K562 (cell line): ENCODE data around the gene TRAF3. TPM values are rescaled to one million over a fixed set of nuclear protein-coding genes. Genes with fewer than 3 reads are reported as not detected.

Experiments used
- ATAC-seq: fragments of 200-7000 bp; cut with Tn5 transposase; 3 replicates; pipeline ENCODE4 v1.9.1; 2020; ENCODE audit warnings: moderate library complexity
- BruUV-seq: library from RNA; stranded (reverse); fragments of 400-500 nt; replicated peaks from 2 replicates; lab custom pipeline; 2021; lab: Mats Ljungman, UMichigan
- CTCF ChIA-PET: fragments of 300-600 bp; formaldehyde crosslinking; extraction: SDS; loops from one replicate; lab custom pipeline; 2021; ENCODE audit warnings: low intra/inter-chr PET ratio; lab: Yijun Ruan, JAX
- POLR2A ChIA-PET: fragments of 300-600, 350-650 bp; sonication (Branson Sonifier 250); formaldehyde crosslinking; extraction: SDS; loops from one replicate; lab custom pipeline; 2021; ENCODE audit warnings: antibody characterized with exemption, inconsistent platforms; lab: Yijun Ruan, JAX
- DNase-seq, 4 experiments: peaks; one replicate each; pipeline versions ENCODE4 v3.0.0 to v3.0.0-alpha.2; 2011 to 2018; ENCODE audit warnings: low spot score in 3 of 4, mixed read lengths in 3 of 4; ENCODE audit errors: extremely low read depth in 1 of 4
- FAIRE-seq: peaks from 2 replicates; lab custom pipeline; 2011; peaks lifted over from hg19 to GRCh38; lab: Jason Lieb, UNC
- H2AFZ ChIP-seq: 2 replicates; pipeline ENCODE4 v1.6.0; 2011; ENCODE audit warnings: low read depth, low read length, control low read depth, inconsistent platforms
- H3K27ac ChIP-seq: fragments of 200-600 bp; 3 replicates; pipeline ENCODE4 v1.8.0; 2011; ENCODE audit warnings: low read depth, mild to moderate bottlenecking, control low read depth, inconsistent platforms, low read length, moderate library complexity, mixed read lengths; ENCODE audit errors: extremely low read depth
- H3K27me3 ChIP-seq, 2 experiments: fragments of 300-600 bp in 1 of 2; 2 replicates in 1 of 2; 3 replicates in 1 of 2; pipeline versions ENCODE4 v1.6.0 to v1.8.0; 2011; ENCODE audit warnings: inconsistent platforms in 2 of 2, low read length in 2 of 2, mild to moderate bottlenecking in 1 of 2, mixed read lengths in 1 of 2, moderate library complexity in 1 of 2; ENCODE audit not compliant: control insufficient read depth in 2 of 2, insufficient read depth in 2 of 2
- H3K36me3 ChIP-seq: fragments of 300-600 bp; 3 replicates; pipeline ENCODE4 v1.8.0; 2011; ENCODE audit warnings: mild to moderate bottlenecking, low read length, inconsistent platforms; ENCODE audit not compliant: control insufficient read depth, insufficient read depth
- H3K4me1 ChIP-seq, 2 experiments: fragments of 200-600 bp in 1 of 2; replicated peaks in 1 of 2; 2 replicates in 1 of 2; 3 replicates in 1 of 2; pipeline versions ENCODE4 v1.5.1 to v1.8.0; 2011; ENCODE audit warnings: inconsistent platforms in 2 of 2, low read length in 2 of 2, mild to moderate bottlenecking in 1 of 2, mixed read lengths in 1 of 2, moderate library complexity in 1 of 2; ENCODE audit not compliant: control insufficient read depth in 2 of 2, insufficient read depth in 2 of 2
- H3K4me2 ChIP-seq: 2 replicates; pipeline ENCODE4 v1.6.1; 2011; ENCODE audit warnings: low read length, control low read depth, inconsistent platforms, mixed read lengths; ENCODE audit not compliant: insufficient read depth
- H3K4me3 ChIP-seq: fragments of 200-600 bp; sonication (generic), shearing (Covaris generic); 2 replicates; pipeline ENCODE4 v1.5.1; 2016; ENCODE audit warnings: control low read depth, inconsistent platforms
- H3K79me2 ChIP-seq: fragments of 200-600 bp; 3 replicates; pipeline ENCODE4 v1.8.0; 2011; ENCODE audit warnings: low read length, inconsistent platforms; ENCODE audit not compliant: control insufficient read depth, insufficient read depth
- H3K9ac ChIP-seq, 2 experiments: 2 replicates each; pipeline versions ENCODE4 v1.6.0 to v1.6.1; 2011; ENCODE audit warnings: low read depth in 2 of 2, low read length in 2 of 2, control low read depth in 1 of 2, inconsistent platforms in 1 of 2, mild to moderate bottlenecking in 1 of 2, mixed read lengths in 1 of 2; ENCODE audit not compliant: insufficient read depth in 1 of 2
- H3K9me1 ChIP-seq: one replicate; pipeline ENCODE4 v1.6.0; 2011; ENCODE audit warnings: inconsistent platforms, mild to moderate bottlenecking, low read length, moderate library complexity; ENCODE audit not compliant: control insufficient read depth, insufficient read depth
- H3K9me3 ChIP-seq: replicated peaks from 2 replicates; pipeline ENCODE4 v1.5.1; 2011; ENCODE audit warnings: low read depth, low read length, inconsistent platforms; ENCODE audit not compliant: control insufficient read depth, insufficient read depth
- H4K20me1 ChIP-seq: replicated peaks from 2 replicates; pipeline ENCODE4 v1.6.1; 2011; ENCODE audit warnings: low read length, inconsistent platforms, mixed read lengths; ENCODE audit not compliant: control insufficient read depth, insufficient read depth
- BCLAF1 ChIP-seq, 2 experiments: fragments of 450-650 bp in 1 of 2; IDR thresholded peaks; 2 replicates each; pipeline ENCODE4 v1.6.1; 2011 to 2017; ENCODE audit warnings: low read depth in 2 of 2, antibody characterized with exemption in 1 of 2, borderline replicate concordance in 1 of 2, low read length in 1 of 2, mild to moderate bottlenecking in 1 of 2, mixed read lengths in 1 of 2; ENCODE audit not compliant: control insufficient read depth in 1 of 2
- DEAF1 ChIP-seq: fragments of 450-650 bp; formaldehyde crosslinking; IDR thresholded peaks from 2 replicates; pipeline ENCODE4 v1.4.0; 2020; ENCODE audit warnings: mild to moderate bottlenecking, moderate library complexity
- EGR1 ChIP-seq: fragments of 450-650 bp; conservative IDR thresholded peaks from 2 replicates; pipeline ENCODE4 v1.6.1; 2017; ENCODE audit warnings: mild to moderate bottlenecking
- GTF2B ChIP-seq: IDR thresholded peaks from 2 replicates; pipeline ENCODE4 v1.6.1; 2011; ENCODE audit not compliant: insufficient read length; ENCODE audit errors: extremely low read depth
- IFI16 ChIP-seq: fragments of 250-450 bp; sonication (Bioruptor Pico); IDR thresholded peaks from 2 replicates; pipeline ENCODE4 v2.1.2; 2022; ENCODE audit warnings: mild to moderate bottlenecking, inconsistent platforms
- KDM2B ChIP-seq: fragments of 250-450 bp; sonication (Bioruptor Pico); IDR thresholded peaks from 2 replicates; pipeline ENCODE4 v1.8.0; 2021; ENCODE audit warnings: mild to moderate bottlenecking, moderate library complexity
- LEF1 ChIP-seq: fragments of 450-650 bp; IDR thresholded peaks from 2 replicates; pipeline ENCODE4 v1.6.1; 2016; ENCODE audit warnings: mild to moderate bottlenecking
- MXD1 ChIP-seq: fragments of 250-450 bp; sonication (Bioruptor Pico); IDR thresholded peaks from 2 replicates; pipeline ENCODE4 v1.8.0; 2021; ENCODE audit warnings: borderline replicate concordance, mild to moderate bottlenecking, moderate library complexity; ENCODE audit not compliant: poor library complexity, severe bottlenecking
- NR2C2 ChIP-seq, 2 experiments: fragments of 200-800 bp in 1 of 2; sonication (Bioruptor generic) in 1 of 2; sonication (generic) in 1 of 2; formaldehyde crosslinking in 1 of 2; IDR thresholded peaks; 2 replicates each; pipeline versions ENCODE4 v1.6.1 to v1.8.0; 2016 to 2022; ENCODE audit warnings: mild to moderate bottlenecking in 1 of 2, missing compliant biosample characterization in 1 of 2, missing genetic modification characterization in 1 of 2, missing genetic modification reagents in 1 of 2
- POLR3A ChIP-seq: IDR thresholded peaks from 2 replicates; pipeline ENCODE4 v1.6.1; 2011; ENCODE audit warnings: borderline replicate concordance, mild to moderate bottlenecking, moderate library complexity; ENCODE audit not compliant: insufficient read length, insufficient read depth; ENCODE audit errors: extremely low read depth
- RNF2 ChIP-seq: sonication (generic); IDR thresholded peaks from 2 replicates; pipeline ENCODE4 v1.6.1; 2016
- SRSF1 ChIP-seq: fragments of 200-400 bp; formaldehyde crosslinking; IDR thresholded peaks from 2 replicates; pipeline ENCODE4 v1.6.1; 2017; ENCODE audit warnings: mild to moderate bottlenecking, low read depth, low read length, moderate library complexity
- ZFP1 ChIP-seq: fragments of 450-650 bp; formaldehyde crosslinking; IDR thresholded peaks from 2 replicates; pipeline ENCODE4 v1.4.0; 2020; ENCODE audit warnings: mild to moderate bottlenecking, mixed read lengths
- ZNF124 ChIP-seq: sonication (generic); formaldehyde crosslinking; IDR thresholded peaks from 2 replicates; pipeline ENCODE4 v1.8.1; 2022; ENCODE audit warnings: missing genetic modification reagents
- ZNF263 ChIP-seq: sonication (generic); formaldehyde crosslinking; IDR thresholded peaks from 2 replicates; pipeline ENCODE4 v1.8.0; 2022; ENCODE audit warnings: mild to moderate bottlenecking, missing genetic modification reagents, borderline replicate concordance
- ZNF3 ChIP-seq: fragments of 250-450 bp; sonication (Bioruptor Pico); IDR thresholded peaks from 2 replicates; pipeline ENCODE4 v1.5.0; 2021; ENCODE audit warnings: mild to moderate bottlenecking, moderate library complexity
- WGBS: fragments of 100-300 bp; shearing (Covaris generic); methylation state at CpG from one replicate; pipeline ENCODE4 v1.1.6; 2016; ENCODE audit warnings: low coverage, mixed read lengths; ENCODE audit not compliant: insufficient coverage; ENCODE audit errors: missing lambda C conversion rate; 5-methylcytosine and 5-hydroxymethylcytosine counted together
- in situ Hi-C: fragments of 300-500 bp; cut with MboI; formaldehyde crosslinking; loops from 4 replicates; pipeline ENCODE4 v1.15.0; 2018; ENCODE audit warnings: inconsistent platforms, mixed read lengths
- intact Hi-C: fragments of 100-400 bp; cut with micrococcal nuclease; formaldehyde crosslinking; loops from 2 replicates; pipeline ENCODE4 v1.14.2; 2022
- polyA plus RNA-seq, 8 experiments: library from polyadenylated mRNA; depleted of rRNA in 4 of 8; stranded (reverse) in 5 of 8; unstranded in 3 of 8; fragments of >200 nt; fragmentation: Nextera tagmentation in 2 of 8; fragmentation: Illumina TruSeq in 1 of 8; extraction: Ambion mirVana in 2 of 8; extraction: Trizol in 1 of 8; gene quantifications; 2 replicates each; pipeline versions ENCODE4 v1.2.1 to v1.2.3, GENCODE V29; 2011 to 2014; ENCODE audit warnings: inconsistent platforms in 1 of 8, missing spikeins in 1 of 8
- total RNA-seq, 7 experiments: library from RNA; depleted of rRNA in 6 of 7; stranded (reverse); fragments of >200 nt in 6 of 7; fragmentation: Illumina TruSeq in 2 of 7; extraction: Trizol in 2 of 7; gene quantifications; 2 replicates each; pipeline versions ENCODE4 v1.2.1 to v1.2.3, GENCODE V29; 2011 to 2021; ENCODE audit warnings: low replicate concordance in 1 of 7

TRAF3 gene
- total and polyA plus RNA-seq, 9 of the 15 experiments (the other 6 are each of a cell fraction or from before 2014, with no cell fraction given), result 0.52 to 21.3 (median 9.9) TPM

GRCh38 chr14:102866982-102867761 lies 89.9 kb downstream of the TRAF3 start:
- FAIRE-seq (no peak), DNase-seq (no peak), ATAC-seq (no peak)
- H3K27ac ChIP-seq, result no peak overlapping the region
- BruUV-seq, result no TSS peak
- no peak overlapping the region for H2AFZ ChIP-seq
- no peaks in the 10 kb centered on the region for H3K9me1 ChIP-seq
- H3K9me3 ChIP-seq, result no peaks in the 10 kb centered on the region
- H3K4me2 ChIP-seq, result no peak overlapping the region
- peaks cover 11% of the 10 kb centered on the region; the same call in 2 of the 3 replicates for H3K36me3 ChIP-seq
- intact Hi-C loops (no loop called here), in situ Hi-C loops (no loop called here)
- no peak overlapping the region for H3K9ac ChIP-seq
- peaks cover 3% of the 10 kb centered on the region; the same call in 2 of the 3 replicates for H3K79me2 ChIP-seq
- ChIA-PET POLR2A (no interaction called here), CTCF (no interaction called here)
- no peak overlapping the region for H3K4me3 ChIP-seq
- no peaks in the 10 kb centered on the region for H3K4me1 ChIP-seq
- WGBS, result 88% methylated on average over 9 of the region's 9 CpGs
- no peaks in the 10 kb centered on the region for H3K27me3 ChIP-seq
- H4K20me1 ChIP-seq, result no peaks in the 10 kb centered on the region
- TF ChIP-seq MXD1 (CRISPR knock-in tag), result no peak
- no peak for TF ChIP-seq IFI16 (CRISPR knock-in tag)
- TF ChIP-seq ZNF263, result no peak
- no peak for TF ChIP-seq EGR1
- TF ChIP-seq BCLAF1 (IDR thresholded peaks at IDR 0.05; ENCODE audit: borderline replicate concordance in 1 of 2, control insufficient read depth in 1 of 2, low read depth in 2 of 2, low read length in 1 of 2), result no peak
- TF ChIP-seq GTF2B, result no peak
- TF ChIP-seq ZFP1, result no peak
- TF ChIP-seq KDM2B (CRISPR knock-in tag), result no peak
- TF ChIP-seq LEF1, result no peak
- no peak for TF ChIP-seq ZNF3 (CRISPR knock-in tag)
- TF ChIP-seq ZNF124 (CRISPR knock-in tag), result no peak
- TF ChIP-seq DEAF1 (CRISPR knock-in tag), result no peak
- no peak for TF ChIP-seq SRSF1
- TF ChIP-seq NR2C2 (CRISPR knock-in tag; IDR thresholded peaks at IDR 0.05), result no peak
- TF ChIP-seq NR2C2 (tag; IDR thresholded peaks at IDR 0.05), result no peak
- TF ChIP-seq POLR3A, result no peak
- TF ChIP-seq RNF2, result no peak
